GM21619 (cell line): ENCODE results near the gene YWHAG.
"Not testable (repeated sequence)": the region's sequence is repeated elsewhere in the genome, so short reads cannot be mapped to it uniquely, and the experiment has no call there.

ENCODE experiments used
- ATAC-seq: cut with Tn5 transposase; IDR thresholded peaks from one replicate; pipeline ENCODE4 v1.9.1; 2021; ENCODE audit not compliant: unreplicated experiment

The YWHAG gene

GRCh38 chr7:76300166-76300731, 58.5 kb downstream of the YWHAG start:
- ATAC-seq = no peak

DNA sequence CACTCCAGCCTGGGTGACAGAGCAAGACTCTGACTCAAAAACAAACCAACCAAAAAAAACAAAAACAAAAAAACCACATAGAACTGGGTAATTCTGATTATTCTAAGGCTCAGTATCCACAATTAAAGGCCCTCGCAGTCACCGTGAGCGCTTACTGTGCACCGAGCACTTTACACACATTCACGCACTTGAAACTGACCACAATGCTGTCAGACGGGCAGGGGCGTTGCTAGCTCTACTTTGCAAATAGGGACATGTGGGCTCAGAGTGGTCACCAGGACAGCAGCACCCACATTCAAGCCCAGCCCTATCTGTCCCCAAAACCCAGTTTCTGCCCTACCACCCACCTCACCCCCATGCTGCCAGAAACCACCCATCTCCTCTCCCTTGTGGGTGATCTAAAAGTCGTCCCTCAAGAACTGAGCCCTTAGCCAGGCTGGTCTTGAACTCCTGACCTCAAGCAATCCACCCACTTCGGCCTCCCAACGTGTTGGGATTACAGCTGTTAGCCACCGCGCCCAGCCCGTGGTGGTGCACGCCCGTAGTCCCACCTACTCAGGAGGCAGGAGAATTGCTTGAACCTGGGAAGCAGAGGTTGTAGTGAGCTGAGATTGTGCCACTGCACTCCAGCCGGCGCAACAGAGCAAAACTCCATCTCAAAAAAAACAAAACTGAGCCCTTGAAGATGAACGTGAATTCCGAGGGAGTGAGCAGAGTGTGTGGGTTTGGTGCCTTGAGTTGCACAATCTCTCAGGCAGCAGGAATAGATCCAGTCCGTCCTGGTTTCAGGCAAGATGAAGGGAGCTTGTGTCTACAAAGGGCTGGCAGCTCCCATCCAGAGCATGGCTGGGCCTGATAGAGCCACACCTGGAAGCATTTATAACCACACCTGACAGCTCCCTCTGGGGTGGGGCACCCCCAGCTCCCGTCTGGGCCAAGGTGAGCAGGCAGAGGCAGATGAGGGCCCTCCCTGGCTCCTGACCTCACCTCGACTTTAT, 61.7 kb downstream of the YWHAG start:
- no peak for ATAC-seq

DNA sequence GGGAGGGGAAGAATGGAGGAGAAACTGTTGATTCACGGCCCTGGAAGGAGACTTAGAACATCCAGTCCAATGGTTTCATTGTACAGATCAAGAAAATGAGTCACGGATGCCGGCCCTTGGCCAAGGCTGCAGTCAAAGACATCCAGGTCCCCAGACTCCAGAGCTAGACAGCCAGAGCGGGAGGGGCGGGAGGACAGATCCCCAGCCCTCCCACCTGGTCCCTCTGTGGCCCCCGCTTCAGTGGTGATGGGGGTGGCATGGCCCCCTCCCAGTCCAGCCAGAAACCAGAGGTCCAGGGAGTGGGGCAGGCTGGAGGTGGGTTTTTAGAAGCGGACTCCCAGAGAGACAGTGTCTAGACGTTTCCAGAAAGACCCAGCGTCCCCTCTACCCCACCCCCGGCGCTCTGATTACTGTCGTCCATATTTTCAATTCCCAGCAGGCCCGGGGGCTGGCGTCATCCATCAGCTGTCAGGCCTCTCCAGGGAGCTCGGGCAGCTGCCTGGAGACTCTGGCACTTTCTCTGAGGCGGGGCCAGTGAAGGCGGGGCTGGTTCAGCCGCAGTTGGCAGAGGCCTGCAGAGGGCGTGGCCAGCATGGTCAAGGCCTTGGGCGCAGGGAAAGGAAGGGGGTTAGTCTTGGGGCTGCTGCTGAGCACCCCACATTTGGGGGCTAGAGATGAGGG, 64.3 kb downstream of the YWHAG start:
- peak; percentile 38 for ATAC-seq

GRCh38 chr7:76293407-76293901, 65.3 kb downstream of the YWHAG start:
- ATAC-seq = no peak

DNA sequence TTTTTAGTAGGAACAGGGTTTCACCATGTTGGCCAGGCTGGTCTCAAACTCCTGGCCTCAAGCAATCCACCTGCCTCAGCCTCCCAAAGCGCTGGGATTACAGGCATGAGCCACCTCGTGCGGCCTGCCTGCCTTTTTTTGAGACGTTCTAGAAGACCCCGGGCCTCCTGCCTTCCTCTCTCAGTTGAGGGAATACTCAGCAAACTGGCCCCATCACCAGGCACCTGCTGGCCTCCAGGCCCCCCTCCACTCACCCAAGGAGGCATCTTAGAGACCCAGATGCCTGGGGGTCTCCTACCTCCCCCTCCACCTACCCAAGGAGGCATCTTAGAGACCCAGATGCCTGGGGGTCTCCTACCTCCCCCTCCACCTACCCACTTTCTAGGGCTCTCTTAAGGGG, 65.9 kb downstream of the YWHAG start:
- not testable (repeated sequence) for ATAC-seq

- peak; percentile 14 for ATAC-seq
Observed at GRCh38 chr7:76292213-76292573, 66.6 kb downstream of the YWHAG start.

DNA sequence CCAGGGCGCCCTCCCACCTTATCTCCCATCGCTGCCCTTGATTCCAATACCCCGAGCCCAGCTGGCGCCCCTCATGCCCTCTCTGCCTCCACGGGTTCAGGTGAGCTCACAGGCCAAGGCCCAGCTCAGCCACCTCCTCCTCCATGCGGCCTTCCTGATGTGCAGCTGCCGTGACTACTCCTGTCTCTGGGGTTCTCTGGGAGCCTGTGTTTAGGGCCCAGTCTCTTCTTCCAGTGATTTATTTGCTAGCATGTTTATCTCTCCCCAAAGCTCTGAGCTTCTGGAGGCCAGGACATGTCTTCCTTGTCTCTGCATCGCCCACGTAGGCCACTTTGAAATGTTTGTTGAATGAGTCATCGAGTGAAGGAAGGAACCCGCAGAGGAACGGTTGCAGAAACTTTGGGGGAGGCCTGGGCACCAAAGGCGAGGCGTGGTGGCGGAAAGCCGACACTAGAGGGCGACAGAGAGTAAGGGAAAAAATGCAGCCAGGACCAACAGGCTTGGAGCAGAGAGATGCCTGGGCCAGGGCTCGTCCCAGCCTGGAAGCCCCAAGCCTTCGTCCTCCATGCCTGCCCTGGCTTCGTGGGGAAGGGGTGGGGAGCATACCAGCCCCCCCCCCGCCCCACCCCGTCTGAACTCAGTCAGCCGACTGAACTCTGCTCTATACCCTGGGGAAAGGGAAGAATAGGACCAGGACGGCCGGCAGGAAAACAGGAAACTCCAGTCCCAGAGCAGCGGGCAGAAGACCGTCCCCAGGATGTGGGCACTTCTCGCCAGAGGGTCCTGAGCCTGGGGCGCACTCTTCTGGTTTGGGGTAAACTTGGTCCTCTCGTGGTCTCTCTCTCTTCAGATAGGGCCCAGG, 67.2 kb downstream of the YWHAG start:
- peak; percentile 76 for ATAC-seq

- not testable (repeated sequence) for ATAC-seq
Observed at GRCh38 chr7:76290847-76291350, 67.9 kb downstream of the YWHAG start.

GRCh38 chr7:76286842-76287403, 71.9 kb downstream of the YWHAG start:
- no peak for ATAC-seq

GRCh38 chr7:76285604-76286374, 73.0 kb downstream of the YWHAG start:
- no peak for ATAC-seq

DNA sequence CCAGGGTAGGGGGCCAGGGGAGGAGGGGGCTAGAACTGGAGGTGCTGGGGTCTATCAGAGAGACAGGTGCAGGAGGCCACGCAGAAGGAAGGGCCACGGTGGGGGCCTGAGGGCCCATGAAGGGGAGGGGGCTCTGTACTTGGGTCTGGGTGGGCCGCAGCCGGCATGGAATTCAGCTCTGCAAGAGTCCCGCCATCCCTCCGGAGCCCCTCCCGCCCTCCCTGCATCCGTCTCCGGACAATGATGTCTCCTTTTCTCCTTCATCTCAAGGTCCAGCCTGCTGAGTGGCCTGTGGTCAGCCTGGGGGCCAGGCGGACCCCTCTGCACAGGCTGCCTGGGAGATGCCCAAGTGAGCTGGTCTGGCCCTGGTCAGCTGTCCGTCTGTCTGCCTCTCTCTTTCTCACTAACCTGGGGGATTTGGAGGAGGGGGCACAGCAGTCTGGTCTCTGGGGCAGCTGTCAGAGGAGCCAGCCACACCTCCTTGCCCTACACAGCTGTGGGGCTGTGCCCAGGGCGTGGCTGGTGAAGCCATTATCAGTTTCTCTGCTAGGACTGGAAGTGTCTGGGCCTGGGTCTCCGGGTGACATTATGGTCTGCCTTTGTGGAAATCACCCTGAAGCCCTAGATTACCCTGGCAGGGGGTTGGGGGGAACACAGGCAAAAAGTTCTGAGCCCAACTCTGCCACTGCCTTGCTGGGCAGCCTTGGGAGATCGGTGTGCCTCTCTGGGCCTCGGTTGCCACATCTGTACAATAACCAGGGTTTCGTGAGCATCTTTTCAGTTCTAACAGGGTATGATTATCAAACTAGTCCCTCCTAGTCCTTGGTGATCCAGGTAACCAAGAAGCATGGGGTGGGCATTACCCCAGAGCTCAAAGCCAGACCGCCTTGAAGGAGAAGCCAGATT, 75.3 kb downstream of the YWHAG start:
- no peak for ATAC-seq

DNA sequence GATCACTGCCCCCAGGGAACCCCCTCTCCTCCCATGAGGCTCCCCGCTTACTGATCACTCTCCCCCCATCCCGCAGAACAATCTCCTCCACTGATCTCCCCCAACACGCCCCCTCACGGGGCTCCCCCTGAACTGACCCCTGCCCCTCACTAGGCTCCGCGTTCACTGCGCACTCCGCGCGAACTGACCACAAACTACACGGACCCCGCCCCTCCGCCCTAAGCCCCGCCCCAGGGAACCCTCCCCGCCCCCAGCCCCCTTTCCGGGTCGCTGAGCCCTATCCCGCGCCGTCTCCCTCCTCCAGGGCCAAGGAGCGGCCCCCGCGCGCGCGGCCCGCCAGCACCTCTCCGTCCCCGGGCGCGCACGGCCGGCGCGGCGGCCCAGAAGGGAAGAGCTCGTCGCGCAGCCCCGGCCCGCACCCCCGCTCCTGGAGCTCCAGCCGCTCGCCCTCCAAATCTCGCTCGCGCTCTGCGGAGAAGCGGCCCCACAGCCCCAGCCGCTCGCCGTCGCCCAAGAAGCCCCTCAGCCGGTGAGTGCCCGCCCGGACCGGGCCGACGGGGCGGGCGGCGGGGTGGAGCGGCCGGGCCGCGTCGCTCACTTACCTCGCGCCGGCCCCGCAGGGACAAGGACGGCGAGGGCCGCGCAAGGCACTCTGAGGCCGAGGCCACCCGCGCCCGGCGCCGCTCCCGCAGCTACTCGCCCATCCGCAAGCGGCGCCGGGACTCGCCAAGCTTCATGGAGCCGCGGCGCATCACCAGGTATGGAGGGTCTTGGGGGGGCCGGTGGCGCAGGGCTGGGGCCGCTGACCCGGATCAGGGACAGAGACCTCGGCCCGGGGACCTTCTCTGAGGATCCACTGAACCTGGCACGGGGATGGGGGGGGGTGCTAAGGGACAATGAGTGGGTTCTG, 76.2 kb downstream of the YWHAG start:
- ATAC-seq = no peak

- no peak for ATAC-seq
Observed at GRCh38 chr7:76281706-76282343, 77.0 kb downstream of the YWHAG start.

- ATAC-seq = no peak
Observed at GRCh38 chr7:76281006-76281705, 77.6 kb downstream of the YWHAG start.

GRCh38 chr7:76280408-76280807, 78.4 kb downstream of the YWHAG start:
- ATAC-seq = no peak

DNA sequence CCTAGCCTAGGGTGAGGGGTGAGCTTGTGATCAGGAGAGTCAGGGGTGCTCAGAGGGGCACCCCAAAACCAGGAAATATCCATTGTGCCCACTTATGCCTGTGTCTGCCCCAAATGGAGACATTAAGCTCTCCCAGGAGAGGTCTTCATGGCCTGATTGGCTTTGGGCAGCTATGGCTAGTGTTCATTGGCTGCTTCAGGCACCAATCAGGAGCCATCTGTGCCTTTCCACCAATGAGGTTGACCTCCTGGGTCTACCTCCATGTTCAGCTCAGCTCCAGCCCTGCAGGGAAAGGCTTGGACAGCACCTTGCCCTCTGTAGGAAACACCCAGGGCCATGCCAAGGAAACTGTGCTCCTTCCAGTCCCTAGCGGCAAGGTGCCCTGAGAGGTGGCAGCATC, 80.3 kb downstream of the YWHAG start:
- no peak for ATAC-seq
